Ishikawa (cell line): Measurements from ENCODE around the gene RAVER1.

Source experiments
- CEBPB ChIP-seq: IDR thresholded peaks from 2 replicates; pipeline ENCODE4 v1.6.1; 2012
- CREB1 ChIP-seq: IDR thresholded peaks from 2 replicates; pipeline ENCODE4 v1.6.1; 2012; ENCODE audit warnings: low read depth
- EGR1 ChIP-seq: IDR thresholded peaks from 2 replicates; pipeline ENCODE4 v1.6.1; 2012
- EP300 ChIP-seq: IDR thresholded peaks from 2 replicates; pipeline ENCODE4 v1.6.1; 2012; ENCODE audit warnings: borderline replicate concordance
- FOXM1 ChIP-seq: IDR thresholded peaks from 2 replicates; pipeline ENCODE4 v1.6.1; 2012; ENCODE audit warnings: low read depth, borderline replicate concordance
- NFIC ChIP-seq: IDR thresholded peaks from 2 replicates; pipeline ENCODE4 v1.6.1; 2012
- RAD21 ChIP-seq: IDR thresholded peaks from 2 replicates; pipeline ENCODE4 v1.6.1; 2012; ENCODE audit warnings: low read depth
- TAF1 ChIP-seq: IDR thresholded peaks from 2 replicates; pipeline ENCODE4 v1.6.1; 2012; ENCODE audit warnings: low read depth, mild to moderate bottlenecking
- TCF12 ChIP-seq: IDR thresholded peaks from 2 replicates; pipeline ENCODE4 v1.6.1; 2012; ENCODE audit warnings: low read depth
- TEAD4 ChIP-seq: IDR thresholded peaks from 2 replicates; pipeline ENCODE4 v1.6.1; 2012
- YY1 ChIP-seq: IDR thresholded peaks from 2 replicates; pipeline ENCODE4 v1.6.1; 2012; ENCODE audit warnings: low read depth
- ZBTB7A ChIP-seq: IDR thresholded peaks from 2 replicates; pipeline ENCODE4 v1.6.1; 2012; ENCODE audit warnings: low read depth
- TF ChIP-seq, protein P1 (sequence below): IDR thresholded peaks from 2 replicates; pipeline ENCODE4 v1.6.1; 2012
- TF ChIP-seq, protein P2 (sequence below): IDR thresholded peaks from 2 replicates; pipeline ENCODE4 v1.6.1; 2012; ENCODE audit warnings: low read depth, mild to moderate bottlenecking
- TF ChIP-seq, protein P3 (sequence below): IDR thresholded peaks from 2 replicates; pipeline ENCODE4 v1.6.1; 2012

Gene RAVER1

DNA sequence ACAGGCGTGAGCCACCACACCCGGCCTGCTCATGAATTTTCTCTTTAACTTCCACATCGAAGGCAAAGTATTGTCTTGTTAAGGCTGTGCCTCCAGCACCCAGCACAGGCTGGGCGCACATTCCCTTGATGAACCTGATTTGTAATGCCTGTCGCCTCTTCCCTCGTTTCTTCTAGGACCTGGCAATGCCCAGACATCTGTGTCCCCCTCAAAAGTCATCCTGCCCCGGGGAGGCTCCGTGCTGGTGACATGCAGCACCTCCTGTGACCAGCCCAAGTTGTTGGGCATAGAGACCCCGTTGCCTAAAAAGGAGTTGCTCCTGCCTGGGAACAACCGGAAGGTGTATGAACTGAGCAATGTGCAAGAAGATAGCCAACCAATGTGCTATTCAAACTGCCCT, 58.7 kb downstream of the RAVER1 start:
- TF ChIP-seq YY1 (no peak), CREB1 (no peak), TEAD4 (no peak), CEBPB (no peak)
- TF ChIP-seq, protein P1, sequence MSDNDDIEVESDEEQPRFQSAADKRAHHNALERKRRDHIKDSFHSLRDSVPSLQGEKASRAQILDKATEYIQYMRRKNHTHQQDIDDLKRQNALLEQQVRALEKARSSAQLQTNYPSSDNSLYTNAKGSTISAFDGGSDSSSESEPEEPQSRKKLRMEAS = no peak
- TF ChIP-seq, protein P2, sequence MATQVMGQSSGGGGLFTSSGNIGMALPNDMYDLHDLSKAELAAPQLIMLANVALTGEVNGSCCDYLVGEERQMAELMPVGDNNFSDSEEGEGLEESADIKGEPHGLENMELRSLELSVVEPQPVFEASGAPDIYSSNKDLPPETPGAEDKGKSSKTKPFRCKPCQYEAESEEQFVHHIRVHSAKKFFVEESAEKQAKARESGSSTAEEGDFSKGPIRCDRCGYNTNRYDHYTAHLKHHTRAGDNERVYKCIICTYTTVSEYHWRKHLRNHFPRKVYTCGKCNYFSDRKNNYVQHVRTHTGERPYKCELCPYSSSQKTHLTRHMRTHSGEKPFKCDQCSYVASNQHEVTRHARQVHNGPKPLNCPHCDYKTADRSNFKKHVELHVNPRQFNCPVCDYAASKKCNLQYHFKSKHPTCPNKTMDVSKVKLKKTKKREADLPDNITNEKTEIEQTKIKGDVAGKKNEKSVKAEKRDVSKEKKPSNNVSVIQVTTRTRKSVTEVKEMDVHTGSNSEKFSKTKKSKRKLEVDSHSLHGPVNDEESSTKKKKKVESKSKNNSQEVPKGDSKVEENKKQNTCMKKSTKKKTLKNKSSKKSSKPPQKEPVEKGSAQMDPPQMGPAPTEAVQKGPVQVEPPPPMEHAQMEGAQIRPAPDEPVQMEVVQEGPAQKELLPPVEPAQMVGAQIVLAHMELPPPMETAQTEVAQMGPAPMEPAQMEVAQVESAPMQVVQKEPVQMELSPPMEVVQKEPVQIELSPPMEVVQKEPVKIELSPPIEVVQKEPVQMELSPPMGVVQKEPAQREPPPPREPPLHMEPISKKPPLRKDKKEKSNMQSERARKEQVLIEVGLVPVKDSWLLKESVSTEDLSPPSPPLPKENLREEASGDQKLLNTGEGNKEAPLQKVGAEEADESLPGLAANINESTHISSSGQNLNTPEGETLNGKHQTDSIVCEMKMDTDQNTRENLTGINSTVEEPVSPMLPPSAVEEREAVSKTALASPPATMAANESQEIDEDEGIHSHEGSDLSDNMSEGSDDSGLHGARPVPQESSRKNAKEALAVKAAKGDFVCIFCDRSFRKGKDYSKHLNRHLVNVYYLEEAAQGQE = no peak

DNA sequence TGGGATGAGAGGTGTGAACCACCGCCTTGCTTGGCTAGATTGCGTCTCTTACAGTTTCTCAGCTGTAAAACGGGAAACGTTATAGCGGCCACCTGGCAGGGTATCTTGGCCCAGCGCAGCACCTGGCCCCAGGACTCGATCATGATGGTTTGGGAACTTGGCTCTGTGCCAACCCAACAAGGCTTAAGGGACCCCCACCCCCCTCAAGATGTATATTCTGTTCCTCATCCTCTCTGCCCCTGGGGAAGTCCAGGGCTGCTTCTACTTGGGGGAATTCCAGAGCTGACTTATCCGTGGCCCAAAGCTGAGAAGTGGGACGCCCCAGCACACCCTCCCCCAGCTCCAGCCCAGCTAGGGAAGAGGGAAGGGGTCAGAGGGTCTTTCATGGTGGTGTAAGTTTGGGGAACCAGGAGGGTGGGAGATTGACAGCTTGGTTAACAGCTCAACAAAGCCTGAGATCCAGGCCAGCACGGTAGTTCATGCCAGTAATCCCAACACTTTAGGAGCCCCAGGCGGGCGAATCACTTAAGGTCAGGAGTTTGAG, 61.7 kb downstream of the RAVER1 start:
- TF ChIP-seq CREB1 (no peak), TCF12 (no peak), FOXM1 (no peak), EGR1 (no peak), NFIC (peak; percentile 74)

DNA sequence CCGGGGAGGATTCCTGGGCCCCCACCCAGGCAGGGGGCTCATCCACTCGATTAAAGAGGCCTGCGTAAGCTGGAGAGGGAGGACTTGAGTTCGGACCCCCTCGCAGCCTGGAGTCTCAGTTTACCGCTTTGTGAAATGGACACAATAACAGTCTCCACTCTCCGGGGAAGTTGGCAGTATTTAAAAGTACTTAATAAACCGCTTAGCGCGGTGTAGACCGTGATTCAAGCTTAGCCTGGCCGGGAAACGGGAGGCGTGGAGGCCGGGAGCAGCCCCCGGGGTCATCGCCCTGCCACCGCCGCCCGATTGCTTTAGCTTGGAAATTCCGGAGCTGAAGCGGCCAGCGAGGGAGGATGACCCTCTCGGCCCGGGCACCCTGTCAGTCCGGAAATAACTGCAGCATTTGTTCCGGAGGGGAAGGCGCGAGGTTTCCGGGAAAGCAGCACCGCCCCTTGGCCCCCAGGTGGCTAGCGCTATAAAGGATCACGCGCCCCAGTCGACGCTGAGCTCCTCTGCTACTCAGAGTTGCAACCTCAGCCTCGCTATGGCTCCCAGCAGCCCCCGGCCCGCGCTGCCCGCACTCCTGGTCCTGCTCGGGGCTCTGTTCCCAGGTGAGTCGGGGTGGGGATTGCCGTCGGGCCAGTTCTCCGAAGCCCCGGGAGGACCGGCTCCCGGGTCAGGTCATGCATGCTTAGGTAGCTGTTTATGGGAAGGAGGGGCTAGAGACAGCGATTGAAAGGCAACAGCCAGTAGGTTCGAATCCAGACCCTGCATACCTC, 62.5 kb downstream of the RAVER1 start, which contains the start of gene ICAM1:
TSS of gene ICAM1 (plus strand) at position 505 of the 779 bp plus-strand sequence. CDS start at position 545, 40 bp downstream.
- TF ChIP-seq, protein P1 = peak; percentile 86
- no peak for TF ChIP-seq FOXM1

DNA sequence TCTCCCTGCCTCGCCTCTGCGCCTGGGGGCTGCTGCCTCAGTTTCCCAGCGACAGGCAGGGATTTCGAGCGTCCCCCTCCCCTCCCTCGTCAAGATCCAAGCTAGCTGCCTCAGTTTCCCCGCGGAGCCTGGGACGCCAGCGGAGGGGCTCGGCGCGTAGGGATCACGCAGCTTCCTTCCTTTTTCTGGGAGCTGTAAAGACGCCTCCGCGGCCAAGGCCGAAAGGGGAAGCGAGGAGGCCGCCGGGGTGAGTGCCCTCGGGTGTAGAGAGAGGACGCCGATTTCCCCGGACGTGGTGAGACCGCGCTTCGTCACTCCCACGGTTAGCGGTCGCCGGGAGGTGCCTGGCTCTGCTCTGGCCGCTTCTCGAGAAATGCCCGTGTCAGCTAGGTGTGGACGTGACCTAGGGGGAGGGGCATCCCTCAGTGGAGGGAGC, 63.1 kb downstream of the RAVER1 start:
- TF ChIP-seq, protein P2 = no peak
- TF ChIP-seq NFIC (no peak), FOXM1 (no peak)

DNA sequence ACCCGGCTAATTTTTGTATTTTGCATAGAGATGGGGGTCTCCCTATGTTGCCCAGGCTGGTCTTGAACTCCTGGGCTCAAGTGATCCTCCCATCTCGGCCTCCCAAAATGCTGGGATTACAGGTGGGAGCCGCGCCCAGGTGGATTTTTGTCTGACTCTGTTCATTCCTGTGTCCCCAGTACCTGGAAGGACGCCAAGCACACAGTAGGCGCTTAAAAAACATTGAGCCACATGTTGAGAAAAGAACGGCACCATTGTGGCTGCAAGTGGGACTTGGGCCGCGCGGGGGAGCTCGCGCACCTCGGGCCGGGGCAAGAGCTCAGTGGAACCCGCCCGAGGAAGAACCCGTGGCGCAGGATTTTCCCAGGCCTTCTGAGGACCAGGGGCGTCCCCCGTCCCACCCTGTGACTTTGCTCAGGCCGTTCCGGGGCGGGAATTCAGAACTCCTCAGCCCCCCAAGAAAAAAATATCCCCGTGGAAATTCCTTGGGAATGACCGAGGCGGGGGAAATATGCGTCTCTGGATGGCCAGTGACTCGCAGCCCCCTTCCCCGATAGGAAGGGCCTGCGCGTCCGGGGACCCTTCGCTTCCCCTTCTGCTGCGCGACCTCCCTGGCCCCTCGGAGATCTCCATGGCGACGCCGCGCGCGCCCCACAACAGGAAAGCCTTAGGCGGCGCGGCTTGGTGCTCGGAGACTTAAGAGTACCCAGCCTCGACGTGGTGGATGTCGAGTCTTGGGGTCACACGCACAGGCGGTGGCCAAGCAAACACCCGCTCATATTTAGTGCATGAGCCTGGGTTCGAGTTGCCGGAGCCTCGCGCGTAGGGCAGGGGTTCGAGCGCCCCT, 63.8 kb downstream of the RAVER1 start:
- TF ChIP-seq ZBTB7A = peak; percentile 77
- peak; percentile 72 for TF ChIP-seq NFIC
- TF ChIP-seq CREB1 = no peak
- TF ChIP-seq EP300 = no peak
- TF ChIP-seq, protein P2 = no peak
- no peak for TF ChIP-seq YY1
- no peak for TF ChIP-seq TCF12
- no peak for TF ChIP-seq FOXM1
- TF ChIP-seq TAF1 = no peak
- TF ChIP-seq, protein P3, sequence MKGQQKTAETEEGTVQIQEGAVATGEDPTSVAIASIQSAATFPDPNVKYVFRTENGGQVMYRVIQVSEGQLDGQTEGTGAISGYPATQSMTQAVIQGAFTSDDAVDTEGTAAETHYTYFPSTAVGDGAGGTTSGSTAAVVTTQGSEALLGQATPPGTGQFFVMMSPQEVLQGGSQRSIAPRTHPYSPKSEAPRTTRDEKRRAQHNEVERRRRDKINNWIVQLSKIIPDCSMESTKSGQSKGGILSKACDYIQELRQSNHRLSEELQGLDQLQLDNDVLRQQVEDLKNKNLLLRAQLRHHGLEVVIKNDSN = no peak
- TF ChIP-seq, protein P1 = peak; percentile 19; the same call in 1 of the 2 replicates
- no peak for TF ChIP-seq EGR1
- no peak for TF ChIP-seq CEBPB
- TF ChIP-seq RAD21 = peak; percentile 95
- TF ChIP-seq TEAD4 = no peak
